Erythroblast (primary cell): Measurements from ENCODE around the gene KANSL1L.

ENCODE experiments used
- GATA1 ChIP-seq: IDR thresholded peaks from 2 replicates; pipeline ENCODE4 v1.6.1; 2011; ENCODE audit warnings: low read depth, mild to moderate bottlenecking, control low read depth, low read length, moderate library complexity
- POLR2A ChIP-seq: IDR thresholded peaks from 2 replicates; pipeline ENCODE4 v1.6.1; 2011; ENCODE audit warnings: mild to moderate bottlenecking, low read length

DNA sequence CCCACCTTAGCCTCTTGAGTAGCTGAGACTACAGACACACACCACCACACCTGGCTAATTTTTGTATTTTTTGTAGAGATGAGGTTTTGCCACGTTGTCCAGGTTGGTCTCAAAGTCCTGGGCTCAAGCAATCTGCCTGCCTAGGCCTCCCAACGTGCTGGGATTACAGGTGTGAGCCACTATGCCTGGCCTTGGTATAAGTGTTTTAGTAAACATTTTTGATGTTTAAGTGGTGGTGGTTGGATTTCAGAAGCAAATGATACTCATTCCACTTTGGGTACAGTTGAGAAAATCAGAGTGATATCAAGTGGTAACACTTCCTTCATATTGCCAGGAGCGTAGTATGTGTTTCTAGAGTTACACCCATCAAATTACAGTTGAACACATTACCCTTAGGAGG lies 28.6 kb upstream of the KANSL1L start:
- TF ChIP-seq POLR2A (no peak), GATA1 (no peak)
